ENCODE data around the gene CDKN2C.
A peak's percentile ranks its signal among the peaks of the same experiment; 100 is the strongest.
"Not testable (repeated sequence)": the region's sequence is repeated elsewhere in the genome, so short reads cannot be mapped to it uniquely, and the experiment has no call there.

The CDKN2C gene

DNA sequence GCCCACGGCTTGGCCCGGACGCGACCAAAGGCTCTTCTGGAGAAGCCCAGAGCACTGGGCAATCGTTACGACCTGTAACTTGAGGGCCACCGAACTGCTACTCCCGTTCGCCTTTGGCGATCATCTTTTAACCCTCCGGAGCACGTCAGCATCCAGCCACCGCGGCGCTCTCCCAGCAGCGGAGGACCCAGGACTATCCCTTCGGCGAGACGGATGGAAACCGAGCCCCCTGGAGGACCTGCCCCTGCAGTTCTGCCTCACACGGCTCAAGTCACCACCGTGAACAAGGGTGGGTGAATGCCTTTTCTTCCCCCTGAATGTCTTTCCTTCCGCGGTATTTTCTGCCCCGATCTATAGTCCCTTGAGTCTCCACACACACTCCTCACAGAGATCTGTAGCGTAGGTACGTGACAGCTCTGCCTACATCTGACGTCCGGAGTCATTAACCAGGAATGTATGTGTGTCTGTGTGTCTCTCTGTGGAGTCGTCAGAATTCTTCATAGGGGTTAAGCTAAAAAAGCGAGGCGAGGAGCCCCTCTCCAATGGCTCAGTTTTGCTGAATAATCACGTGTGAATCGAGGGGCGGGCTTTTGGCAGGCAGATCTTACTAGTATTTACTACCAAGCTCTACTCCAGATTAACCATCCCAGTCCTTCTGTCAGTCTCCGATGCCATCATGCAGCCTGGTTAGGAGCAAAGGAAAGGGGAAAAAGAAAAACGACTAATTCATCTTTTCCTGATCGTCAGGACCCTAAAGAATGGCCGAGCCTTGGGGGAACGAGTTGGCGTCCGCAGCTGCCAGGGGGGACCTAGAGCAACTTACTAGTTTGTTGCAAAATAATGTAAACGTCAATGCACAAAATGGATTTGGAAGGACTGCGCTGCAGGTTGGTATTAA is at the start of gene CDKN2C:
CDKN2C (plus strand) TSS at position 635 of the 898 bp plus-strand sequence; CDS start at position 759, 124 bp downstream.
- peak; percentile 23 for DNase-seq

DNA sequence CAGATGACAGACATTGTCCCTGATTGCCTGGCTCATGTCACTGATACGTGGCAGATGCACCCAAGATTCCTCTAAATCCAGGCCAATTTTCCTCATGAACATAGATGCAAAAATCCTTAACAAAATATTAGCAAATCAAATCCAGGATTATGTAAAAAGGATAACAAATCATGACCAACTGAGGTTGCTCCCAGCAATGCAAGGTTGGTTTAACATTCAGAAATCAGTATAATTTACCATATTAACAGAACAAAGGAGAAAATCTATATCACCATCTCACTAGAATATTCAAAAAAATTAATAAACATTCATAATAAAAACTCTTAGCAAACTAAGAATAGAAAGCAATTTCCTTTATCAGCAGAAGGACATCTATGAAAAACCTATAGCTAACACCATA is 49.6 kb upstream of the CDKN2C start:
- DNase-seq: no peak

DNA sequence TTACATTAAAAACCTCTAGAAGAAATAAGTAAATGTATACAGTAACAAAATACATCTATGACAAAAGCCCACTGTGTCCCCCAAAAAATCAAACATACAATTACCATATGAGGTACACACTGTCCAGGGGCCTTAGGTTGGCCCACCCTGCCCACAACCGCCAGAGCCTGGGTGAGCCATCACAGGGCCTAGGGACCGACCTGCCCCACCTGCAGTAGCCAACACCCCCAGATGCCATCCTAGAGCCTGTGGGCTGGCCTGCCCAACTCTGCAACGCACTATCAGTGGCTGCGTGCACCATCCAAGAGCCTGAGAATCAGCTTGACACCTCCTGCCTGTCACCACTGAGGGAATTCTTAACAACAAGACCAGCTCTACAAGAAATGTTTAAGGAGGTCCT is 49.0 kb upstream of the CDKN2C start:
- DNase-seq: no peak

DNA sequence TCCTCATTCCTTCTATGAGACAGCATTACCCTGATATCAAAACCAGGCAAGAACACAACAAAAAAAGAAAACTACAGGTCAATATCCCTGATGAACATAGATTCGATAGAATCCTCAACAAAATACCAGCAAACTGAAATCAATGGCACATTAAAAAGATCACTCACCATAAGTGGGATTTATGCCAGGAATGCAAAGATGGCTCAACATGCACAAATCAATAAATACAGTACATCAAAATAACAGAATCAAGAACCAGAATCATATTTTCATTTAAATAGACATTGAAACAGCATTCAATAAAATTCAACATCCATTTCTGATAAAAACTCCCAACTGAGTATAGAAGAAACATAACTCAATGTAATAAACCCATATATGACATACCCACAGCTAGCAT is 46.5 kb upstream of the CDKN2C start:
- no peak for DNase-seq

DNA sequence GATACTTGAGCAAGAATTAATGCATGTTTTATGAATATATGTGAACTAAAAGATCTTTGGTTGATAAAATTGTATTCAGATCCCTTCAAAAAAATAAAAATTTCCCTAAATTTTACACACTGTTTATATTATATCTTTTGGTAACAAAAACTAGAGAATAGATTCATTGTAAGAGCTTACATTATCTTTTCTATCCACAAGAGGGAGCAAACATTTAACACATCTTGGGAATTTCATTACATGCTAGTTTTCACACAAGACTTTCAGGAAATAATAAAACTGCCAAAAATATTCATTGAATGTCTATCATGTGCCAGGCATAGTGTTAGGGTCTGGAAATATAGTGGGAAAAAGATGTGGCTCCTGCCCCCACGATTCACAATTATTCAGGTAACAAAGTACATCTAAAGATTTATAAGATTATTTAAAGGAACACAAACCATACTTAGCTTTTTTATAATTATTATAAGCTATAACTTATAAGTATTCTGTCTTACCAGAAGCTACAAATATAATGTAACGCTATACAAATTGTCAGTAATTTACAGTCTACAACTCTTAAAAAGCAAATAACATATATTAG is 40.6 kb upstream of the CDKN2C start:
- DNase-seq: no peak

DNA sequence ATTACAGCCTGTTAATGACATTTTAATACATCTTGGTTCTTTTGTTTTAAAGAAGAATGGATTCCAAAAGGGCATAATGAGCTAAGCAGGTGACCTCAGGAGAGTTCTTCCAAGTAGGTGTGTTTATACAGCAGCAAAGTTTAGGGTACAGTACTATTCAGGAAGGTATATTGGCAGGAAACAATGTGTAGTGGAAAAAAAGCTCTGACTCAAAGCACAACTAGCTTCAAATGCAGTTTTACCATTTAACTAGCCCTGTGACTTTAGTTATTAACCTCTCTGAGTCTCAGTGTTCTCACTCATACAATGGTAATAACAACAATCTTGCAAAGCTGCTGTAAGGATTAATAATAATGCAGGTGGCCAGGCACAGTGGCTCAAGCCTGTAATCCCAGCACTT is 39.9 kb upstream of the CDKN2C start:
- no peak for DNase-seq

DNA sequence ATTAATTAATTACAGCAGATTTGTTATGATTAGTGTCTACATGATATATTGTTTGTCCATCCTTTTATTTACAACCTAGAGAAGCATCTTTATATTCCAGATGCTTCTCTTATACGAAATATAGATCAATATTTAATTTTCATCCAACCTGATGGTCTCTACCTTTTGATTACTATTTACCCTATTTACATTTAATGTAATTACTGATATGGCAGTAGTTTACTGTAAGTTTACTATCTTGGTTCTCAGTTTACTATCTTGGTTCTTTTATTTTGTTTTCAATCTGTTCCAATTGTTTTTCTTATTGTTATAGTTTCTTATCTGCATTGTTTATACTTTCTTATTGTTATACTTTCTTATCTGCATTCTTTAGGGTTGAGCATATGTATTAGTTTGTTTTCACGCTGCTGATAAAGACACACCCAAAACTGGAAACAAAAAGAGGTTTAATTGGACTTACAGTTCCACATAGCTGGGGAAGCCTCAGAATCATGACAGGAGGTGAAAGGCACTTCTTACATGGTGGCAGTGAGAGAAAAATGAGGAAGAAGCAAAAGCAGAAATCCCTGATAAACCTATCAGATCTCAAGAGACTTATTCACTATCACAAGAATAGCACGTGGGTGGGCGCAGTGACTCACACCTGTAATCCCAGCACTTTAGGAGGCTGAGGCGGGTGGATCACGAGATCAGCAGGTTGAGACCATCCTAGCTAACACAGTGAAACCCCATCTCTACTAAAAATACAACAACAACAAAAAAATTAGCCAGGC is 38.9 kb upstream of the CDKN2C start:
- no peak for DNase-seq

DNA sequence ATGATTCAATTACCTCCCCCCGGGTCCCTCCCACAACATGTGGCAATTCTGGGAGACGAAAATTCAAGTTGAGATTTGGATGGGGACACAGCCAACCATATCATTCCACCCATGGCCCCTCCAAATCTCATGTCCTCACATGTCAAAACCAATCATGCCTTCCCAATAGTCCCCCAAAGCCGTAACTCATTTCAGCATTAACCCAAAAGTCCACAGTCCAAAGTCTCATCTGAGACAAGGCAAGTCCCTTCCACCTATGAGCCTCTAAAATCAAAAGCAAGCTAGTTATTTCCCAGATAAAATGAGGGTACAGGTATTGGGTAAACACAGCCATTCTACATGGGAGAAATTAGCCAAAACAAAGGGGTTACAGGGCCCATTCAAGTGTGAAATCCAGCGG is 38.0 kb upstream of the CDKN2C start:
- not testable (repeated sequence) for DNase-seq

DNA sequence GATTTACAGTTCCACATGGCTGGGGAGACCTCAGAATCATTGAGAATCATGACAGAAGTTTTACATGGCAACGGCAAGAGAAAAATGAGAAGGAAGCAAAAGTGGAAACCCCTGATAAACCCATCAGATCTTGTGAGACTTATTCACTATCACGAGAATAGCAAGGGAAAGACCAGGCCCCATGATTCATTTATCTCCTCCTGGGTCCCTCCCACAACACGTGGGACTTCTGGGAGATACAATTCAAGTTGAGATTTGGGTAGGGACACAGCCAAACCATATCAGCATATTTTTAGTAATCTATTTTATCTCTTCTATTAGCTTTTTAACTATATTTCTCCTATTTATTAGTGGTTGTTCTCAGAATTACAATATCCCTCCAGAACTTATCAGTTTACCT is 36.3 kb upstream of the CDKN2C start:
- not testable (repeated sequence) for DNase-seq

DNA sequence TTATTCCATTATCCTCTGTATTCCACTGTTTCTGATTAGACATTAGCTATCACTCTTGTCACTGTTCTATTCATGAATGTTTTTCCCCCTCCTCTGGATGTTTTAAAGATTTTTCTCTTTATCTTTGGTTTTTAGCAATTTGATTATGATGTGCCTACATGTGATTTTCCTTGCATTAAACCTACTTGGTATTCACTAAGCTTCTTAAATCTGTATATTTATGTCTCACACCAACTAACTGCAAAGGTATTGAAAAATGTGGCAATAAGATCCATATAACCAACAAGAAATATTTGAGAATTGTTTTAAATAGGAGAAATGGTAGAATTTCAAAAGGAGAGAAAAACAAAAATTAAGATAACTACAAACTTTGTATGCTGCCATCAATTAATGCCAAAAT is 35.2 kb upstream of the CDKN2C start:
- no peak for DNase-seq

DNA sequence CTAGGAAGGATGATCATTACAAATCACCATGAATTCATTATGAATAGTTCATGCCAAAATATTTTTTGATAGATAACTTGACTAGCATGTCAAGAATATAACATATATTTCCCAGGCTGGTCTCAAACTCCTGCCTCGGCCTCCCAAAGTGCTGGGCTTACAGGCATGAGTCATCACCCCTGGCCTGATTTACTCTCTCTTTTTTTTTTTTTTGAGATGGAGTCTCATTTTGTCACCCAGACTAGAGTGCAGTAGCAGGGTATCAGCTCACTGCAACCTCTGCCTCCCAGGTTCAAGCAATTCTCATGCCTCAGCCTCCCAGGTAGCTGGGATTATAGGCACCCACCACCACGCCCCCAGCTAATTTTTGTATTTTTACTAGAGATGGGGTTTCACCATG is 34.8 kb upstream of the CDKN2C start:
- not testable (repeated sequence) for DNase-seq

DNA sequence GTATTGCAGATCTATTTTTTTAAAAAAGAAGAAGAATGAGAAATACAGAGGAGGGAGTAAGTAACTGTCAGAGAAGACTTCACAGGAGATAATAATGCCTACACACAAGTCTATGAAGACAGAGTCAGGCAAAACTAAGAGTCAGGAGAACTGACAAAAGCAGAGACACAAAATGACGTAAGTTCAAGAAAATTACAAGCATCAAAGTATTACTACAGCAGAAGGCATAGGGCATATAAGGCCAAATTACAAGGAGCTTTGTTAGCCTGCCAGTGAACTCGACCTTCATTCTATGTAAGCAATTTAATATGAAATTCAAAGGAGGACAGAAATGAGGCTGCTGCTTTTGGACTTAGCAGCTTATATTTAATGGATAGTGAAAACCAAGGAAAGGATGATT is 33.7 kb upstream of the CDKN2C start:
- DNase-seq: no peak

DNA sequence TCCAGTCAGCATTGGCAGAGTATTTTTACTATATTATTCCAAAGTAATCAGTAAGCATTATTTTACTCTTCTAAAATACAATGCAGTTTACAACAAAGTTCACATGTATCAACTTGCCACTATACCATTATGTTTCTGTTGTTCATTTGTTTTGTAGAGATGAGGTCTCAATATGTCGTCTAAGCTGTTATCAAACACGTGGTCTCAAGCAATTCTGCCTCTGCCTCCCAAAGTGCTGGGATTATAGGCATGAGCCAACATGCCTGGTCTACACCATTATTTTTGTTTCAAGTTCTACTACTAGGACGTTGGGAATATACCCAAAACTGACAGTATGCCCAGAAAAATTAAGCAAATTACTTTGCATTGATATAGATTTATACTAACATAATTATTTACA is 29.8 kb upstream of the CDKN2C start:
- no peak for DNase-seq

DNA sequence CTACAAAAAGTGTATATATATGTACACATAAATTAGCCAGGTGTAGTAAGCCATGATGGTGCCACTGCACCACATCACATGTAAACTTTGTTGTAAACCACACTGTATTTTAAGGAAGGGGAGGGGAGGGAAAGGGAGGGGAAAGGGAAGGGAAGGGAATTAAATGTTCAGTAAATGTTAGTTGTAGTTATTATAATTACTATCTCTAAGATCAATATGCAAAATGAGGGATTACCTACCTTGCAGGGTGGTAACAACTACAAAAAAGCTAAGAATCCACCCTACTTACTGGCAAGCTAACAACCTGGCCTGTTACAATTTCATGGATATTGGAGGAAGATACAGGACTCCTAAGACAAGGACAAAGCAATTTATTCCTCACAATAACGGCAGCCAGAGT is 27.7 kb upstream of the CDKN2C start:
- DNase-seq: no peak

DNA sequence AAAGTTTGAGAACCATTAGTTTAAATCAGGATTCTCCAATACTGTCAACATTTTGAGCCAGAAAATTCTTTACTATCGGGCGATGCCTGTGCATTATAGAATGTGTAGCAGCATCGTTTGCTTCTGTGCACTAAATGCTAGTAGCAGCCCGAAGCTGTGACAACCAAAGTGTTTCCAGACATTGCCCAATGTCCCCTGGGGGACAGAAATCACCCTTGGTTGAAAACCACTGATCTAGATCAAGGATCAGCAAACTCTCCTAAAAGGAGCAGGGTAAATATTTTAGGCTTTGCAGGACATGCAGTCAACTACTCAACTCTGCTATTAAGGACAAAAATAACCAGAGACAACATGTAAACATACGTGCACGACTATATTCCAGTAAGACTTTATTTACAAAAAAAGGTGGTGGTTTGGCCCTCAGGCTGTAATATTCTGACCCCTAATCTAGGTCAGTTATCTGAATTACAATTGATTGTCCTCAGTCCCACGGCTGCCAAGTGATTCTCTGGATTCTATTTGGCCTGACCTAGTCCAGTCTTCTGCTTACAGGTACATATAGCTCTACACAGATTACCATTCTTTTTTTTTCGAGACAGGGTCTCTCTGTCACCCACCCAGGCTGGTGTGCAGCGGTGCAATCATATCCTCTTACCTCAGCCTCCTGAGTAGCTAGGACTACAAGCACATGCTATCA is 20.6 kb upstream of the CDKN2C start:
- no peak for DNase-seq

DNA sequence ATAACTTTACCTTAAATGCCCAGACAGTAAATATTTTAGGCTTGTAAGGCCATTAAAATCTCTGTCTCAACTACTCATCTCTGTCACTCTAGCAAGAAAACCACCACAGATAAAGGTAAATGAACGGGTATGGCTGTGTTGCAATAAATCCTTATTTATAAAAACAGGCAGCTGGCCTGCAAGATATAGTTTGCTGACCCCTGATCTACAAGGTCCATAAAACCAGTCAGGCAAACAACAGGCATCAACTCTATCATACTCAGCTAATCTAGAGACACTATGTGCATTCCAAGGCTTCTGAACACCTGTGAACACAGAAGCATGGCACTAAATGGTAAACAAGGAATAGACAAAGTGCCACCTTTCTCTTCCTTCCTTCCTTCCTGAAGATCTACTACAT is 19.6 kb upstream of the CDKN2C start:
- no peak for DNase-seq

DNA sequence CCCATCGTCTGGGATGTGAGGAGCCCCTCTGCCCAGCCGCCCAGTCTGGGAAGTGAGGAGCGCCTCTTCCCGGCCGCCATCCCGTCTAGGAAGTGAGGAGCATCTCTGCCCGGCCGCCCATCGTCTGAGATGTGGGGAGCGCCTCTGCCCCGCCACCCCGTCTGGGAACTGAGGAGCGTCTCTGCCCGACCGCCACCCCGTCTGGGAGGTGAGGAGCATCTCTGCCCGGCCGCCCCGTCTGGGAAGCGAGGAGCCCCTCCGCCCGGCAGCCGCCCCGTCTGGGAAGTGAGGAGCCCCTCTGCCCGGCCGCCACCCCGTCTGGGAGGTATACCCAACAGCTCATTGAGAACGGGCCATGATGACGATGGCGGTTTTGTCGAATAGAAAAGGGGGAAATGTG is 17.5 kb upstream of the CDKN2C start:
- DNase-seq: not testable (repeated sequence)

DNA sequence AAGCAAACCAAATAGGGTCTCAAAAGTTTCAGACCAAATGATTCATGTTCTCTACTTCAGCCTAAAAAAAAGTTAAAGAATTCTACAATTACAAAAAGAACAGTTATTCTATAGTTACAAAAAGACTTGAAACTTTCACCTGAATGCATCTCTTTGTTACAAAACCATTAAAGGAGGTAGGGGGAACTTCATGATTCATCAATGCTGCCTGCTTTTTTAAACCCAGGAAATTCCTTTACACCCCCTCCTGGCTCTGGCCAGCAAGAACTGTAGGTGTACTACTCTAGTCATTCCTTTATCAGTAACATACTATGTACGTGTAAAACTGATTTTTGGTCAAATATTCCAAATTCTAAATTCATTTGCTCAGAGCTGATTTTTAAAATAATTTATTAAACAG is 14.9 kb upstream of the CDKN2C start:
- no peak for DNase-seq

DNA sequence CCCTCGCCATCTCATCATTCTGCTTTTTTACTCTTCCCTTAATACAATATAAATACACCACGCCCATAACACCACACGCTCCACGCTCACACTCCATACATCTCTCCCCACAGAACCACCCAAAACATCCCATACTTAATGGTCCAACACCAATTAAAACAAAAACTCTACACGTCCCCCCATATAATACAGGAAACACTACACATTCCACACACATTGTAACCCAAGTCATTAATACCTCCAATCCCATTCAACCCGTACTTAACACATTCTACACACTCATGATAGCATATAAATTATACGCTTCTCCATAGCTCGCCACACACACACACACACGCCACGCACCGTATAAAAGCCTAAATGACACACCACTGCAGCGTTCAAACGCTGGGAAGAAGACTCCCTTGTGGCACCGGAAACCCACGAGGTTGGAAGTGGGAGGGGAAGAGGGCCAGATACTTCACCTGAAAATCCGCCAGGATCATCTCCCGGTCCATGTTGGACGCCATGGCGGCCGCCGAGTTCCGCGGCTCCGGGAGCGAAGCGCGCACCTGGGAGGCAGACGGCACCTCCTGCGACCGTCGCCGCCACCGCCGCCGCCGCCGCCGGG is 10.6 kb upstream of the CDKN2C start:
- no peak for DNase-seq

DNA sequence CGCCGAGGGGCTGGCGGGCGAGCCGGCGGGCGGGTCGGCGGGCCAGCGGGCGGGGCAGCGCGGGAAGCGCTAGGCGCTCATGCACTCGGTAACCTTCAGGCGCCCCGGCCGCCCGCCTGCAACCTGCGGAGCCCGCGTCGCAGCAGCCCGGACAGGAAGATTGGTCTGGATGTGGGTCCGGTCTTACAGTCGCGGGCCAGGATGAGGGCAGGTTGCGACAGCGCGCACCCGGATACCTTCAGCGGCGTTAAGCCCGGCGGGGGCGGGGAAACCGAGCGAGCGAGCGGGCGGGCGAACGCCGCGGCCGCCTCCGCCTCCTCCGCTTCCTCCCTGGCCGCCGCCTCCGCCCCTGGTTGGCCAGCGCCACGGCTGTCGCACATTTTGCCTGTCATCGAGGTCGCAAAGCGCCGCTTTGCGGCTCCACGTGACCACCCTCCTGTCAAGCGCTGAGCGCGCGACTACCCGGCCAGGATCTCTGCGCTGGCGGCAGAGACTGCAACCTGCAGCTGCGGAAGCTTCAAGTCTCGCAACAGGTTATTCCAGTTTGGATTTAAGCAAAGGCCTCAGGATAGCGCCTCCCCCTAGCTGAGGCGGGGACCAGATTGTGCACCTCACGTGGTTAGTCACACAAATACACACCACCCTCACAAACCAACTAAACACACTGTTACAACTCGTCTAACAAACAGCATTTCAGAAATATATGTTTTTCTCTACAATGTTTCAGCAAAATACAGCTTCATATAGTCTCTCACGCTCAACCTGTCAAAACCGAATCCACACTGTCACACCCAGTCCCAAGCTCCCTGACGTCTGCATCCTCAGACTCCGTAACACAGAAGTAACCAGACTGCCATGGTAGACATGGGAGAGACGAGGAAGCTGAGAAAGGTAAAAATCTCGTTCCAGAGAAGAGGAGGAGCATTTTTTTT is 9.9 kb upstream of the CDKN2C start, which contains the start of gene FAF1:
FAF1 (minus strand) TSS at position 355 of the 932 bp plus-strand sequence. CDS start 456 bp downstream, outside the sequence.
- DNase-seq: peak; percentile 98

DNA sequence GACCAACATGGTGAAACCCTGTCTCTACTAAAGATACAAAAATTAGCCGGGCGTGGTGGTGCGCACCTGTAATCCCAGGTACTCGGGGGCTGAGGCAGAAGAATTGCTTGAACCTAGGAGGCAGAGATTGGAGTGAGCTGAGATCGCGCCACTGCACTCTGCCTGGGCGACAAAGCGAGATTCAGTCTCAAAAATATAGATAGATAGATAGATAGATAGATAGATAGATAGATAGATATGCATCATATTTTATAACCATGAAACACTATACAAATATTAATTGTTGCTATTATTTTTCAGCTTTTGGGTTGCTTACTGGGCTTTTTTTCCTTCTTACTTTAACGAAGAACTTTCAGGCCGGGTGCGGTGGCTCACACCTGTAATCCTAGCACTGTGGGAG is 5.2 kb upstream of the CDKN2C start:
- no peak for DNase-seq

Measured in NCI-H510A (cell line).